GM20000 (cell line): ENCODE data around the gene SMTNL2.

Source experiments
- DNase-seq: peaks from one replicate; pipeline ENCODE4 v3.0.0; 2012; ENCODE audit warnings: low spot score
- TF ChIP-seq, protein P1 (sequence below): IDR thresholded peaks from 2 replicates; pipeline ENCODE4 v1.5.1; 2012; ENCODE audit warnings: mild to moderate bottlenecking, control low read depth; ENCODE audit errors: extremely low read depth, missing control alignments

Gene SMTNL2

DNA sequence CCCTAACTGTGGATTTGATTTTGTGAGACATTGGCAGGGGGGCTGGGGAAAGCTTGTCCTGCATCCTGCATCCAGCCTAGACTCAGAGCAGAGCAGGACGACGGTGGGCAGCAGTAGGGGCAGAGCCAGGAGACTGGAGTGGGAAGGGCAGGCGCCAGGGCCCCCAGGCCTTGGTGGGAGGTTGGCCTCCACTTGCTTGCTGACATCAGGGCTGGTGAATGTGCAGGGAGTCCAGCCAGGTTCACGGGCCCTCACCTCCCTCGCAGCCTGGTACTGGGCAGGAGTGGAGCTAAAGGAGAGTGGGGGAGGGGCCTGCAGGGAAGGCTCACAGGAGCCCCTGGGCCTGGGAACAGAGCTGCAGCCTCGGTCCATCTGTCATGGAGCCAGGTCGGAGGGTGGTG, 2.2 kb upstream of the SMTNL2 start:
- DNase-seq: no peak

DNA sequence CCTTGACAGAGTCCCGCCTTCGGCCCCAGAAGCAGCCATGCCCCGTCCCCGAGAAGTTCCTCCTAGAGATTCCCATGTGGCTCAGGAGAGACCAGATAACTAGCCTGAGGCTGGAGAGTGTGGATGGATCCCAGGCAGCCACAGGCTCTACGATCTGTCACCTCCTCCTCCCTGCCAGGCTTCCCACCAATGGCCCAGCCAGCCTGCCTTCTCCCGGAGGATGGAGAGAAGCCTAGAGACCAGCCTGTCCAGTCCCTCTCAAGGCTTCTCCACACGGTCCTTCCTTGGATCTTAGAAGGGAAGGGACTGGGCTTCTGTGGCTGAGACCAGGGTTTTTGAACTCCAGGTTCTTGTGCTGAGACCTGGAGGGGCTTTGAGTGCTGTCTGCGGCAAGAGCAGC, 1.6 kb upstream of the SMTNL2 start:
- no peak for DNase-seq
- TF ChIP-seq, protein P1, sequence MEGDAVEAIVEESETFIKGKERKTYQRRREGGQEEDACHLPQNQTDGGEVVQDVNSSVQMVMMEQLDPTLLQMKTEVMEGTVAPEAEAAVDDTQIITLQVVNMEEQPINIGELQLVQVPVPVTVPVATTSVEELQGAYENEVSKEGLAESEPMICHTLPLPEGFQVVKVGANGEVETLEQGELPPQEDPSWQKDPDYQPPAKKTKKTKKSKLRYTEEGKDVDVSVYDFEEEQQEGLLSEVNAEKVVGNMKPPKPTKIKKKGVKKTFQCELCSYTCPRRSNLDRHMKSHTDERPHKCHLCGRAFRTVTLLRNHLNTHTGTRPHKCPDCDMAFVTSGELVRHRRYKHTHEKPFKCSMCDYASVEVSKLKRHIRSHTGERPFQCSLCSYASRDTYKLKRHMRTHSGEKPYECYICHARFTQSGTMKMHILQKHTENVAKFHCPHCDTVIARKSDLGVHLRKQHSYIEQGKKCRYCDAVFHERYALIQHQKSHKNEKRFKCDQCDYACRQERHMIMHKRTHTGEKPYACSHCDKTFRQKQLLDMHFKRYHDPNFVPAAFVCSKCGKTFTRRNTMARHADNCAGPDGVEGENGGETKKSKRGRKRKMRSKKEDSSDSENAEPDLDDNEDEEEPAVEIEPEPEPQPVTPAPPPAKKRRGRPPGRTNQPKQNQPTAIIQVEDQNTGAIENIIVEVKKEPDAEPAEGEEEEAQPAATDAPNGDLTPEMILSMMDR: no peak

More for the DNA sequence above, 2.2 kb upstream of the SMTNL2 start:
- TF ChIP-seq, protein P1: no peak

DNA sequence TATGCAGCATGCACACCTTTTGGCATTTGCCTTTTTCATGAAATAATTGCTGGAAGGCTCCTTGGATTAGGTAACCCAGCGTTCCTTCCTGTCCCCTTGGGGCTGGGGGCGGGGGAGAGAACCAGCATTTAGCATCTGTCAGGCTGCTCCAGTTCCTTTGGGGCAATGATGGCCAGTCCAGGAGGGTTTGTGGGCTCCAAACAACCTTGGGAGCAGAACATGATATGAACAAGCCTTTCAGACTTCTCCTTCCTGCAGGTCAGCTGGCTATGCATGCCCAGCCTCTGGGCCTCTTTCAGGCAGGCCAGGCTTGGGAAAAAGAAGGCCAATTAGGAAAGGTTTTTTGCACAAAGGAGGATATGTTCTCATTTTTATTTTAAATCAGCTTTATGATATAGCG, 1.1 kb upstream of the SMTNL2 start:
- TF ChIP-seq, protein P1: no peak
- no peak for DNase-seq

DNA sequence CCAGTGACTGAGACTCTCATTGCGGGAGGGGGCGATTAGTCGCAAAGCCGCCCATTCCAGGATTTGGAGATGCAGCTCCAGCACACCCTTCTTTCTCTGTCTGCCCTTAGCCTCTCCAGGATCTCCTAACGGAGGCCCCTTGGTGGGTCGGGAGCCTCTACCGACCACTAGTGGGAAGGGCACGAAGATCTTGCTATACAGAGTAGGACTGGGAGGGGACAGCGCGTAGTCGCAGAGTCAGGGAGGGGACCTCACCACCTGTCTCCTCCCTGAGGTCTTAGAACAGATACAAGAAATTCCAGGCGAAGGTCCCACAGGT, 588 bp upstream of the SMTNL2 start:
- TF ChIP-seq, protein P1: no peak
- no peak for DNase-seq

DNA sequence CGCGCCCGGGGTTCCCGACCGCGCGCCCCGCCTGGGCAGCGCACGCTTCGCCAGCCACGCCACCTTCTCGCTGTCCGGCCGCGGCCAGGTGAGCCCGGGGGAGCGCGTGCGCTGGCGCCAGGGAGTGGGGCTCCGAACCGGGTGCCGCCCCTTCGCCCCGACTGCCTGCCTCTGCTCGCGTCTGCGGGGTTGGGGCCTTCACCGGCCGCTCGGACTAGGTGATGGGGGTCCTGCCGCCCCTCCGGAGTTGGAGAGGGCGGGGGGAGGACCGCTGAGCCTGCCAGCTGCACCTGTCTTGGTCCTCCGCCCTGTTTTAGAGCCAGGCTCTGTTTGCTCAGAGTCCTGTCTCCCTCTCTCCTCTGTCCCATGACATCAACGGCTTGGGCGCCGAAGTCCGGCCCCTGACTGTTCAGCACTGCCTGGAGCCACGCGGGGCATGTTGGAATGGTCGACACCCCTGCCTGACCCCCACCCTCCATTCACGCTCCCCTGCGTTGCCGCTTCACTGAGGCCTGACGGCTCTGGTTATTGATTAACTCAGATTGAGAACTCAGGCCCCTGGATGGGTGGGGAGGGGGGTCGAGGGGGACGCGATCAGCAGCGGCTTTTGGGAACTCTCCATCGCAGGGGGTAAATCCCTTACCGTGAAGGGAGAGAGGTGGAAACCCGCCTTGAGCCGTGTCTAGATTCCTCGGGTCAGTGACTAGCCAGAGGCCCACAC, 748 bp downstream of the SMTNL2 start:
- no peak for DNase-seq
- TF ChIP-seq, protein P1: no peak

DNA sequence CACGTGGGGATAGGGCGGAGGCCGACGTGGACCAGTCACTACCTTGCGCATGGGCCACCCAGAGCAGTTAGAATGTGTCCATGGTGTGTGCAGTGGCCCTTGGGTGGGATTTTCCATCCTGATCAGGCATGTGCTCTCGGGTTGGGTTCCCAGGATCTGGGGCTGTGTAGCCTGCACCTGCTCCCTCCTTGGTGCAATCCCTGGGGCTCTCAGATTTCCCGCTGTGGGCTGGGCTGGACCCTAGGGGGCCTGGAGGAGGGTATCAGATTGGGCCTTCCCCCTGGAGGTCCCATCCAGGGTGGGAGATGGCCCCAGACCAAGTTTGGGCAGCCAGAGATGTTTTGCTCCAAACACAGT, 1.3 kb downstream of the SMTNL2 start:
- TF ChIP-seq, protein P1: no peak
- no peak for DNase-seq

DNA sequence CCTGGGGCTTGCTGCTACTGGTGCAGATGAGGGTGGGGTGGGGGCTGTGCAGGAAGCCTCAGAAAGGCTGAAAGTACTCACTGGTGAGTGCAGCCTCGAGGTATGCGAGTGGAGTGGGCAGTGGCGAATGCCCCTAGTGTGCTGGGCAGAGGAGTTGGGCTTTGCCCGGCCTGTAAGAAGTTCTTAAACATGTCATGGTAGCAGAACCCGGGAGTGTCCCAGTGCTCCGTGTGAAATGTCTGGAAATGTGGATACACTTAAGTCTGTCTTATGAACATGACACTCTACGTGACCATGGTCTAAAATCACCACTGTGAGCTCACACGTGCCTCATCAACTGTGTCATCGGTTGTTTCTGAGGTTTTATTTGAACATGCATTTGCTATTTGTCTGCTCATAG, 1.7 kb downstream of the SMTNL2 start:
- TF ChIP-seq, protein P1: no peak
- DNase-seq: no peak
